ENCODE data around the gene EHBP1.
A peak's percentile ranks its signal among the peaks of the same experiment; 100 is the strongest.

The EHBP1 gene

GRCh38 chr2:62785810-62786597 lies 80.5 kb downstream of the EHBP1 start:
- DNase-seq = no peak

GRCh38 chr2:62787386-62787785 lies 81.9 kb downstream of the EHBP1 start:
- peak; percentile 57 to 75 for DNase-seq

- no peak for DNase-seq
Measured at GRCh38 chr2:62789518-62789917, 84.0 kb downstream of the EHBP1 start.

GRCh38 chr2:62789918-62790317 lies 84.4 kb downstream of the EHBP1 start:
- DNase-seq = no peak

DNA sequence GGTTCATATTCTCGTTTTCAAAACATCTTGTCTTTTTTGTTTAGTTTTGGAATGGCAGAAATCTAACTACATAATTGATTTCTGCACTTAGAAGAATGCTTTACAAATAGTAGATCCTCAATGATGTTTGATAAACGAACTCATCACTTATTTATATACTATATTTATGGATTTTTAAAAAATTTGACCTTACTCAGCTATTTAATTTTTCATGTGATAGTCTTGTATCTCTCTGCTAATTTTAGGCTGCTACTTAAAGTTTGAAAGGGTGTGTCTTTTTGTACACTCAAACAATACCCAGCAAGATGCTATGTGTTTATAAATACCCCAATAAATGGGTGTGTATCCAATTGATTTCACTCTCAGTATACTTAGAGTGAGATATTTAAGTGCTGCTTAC lies 86.9 kb downstream of the EHBP1 start:
- no peak for DNase-seq

GRCh38 chr2:62793213-62793612 lies 87.7 kb downstream of the EHBP1 start:
- DNase-seq = no peak

GRCh38 chr2:62794791-62795190 lies 89.3 kb downstream of the EHBP1 start:
- DNase-seq = no peak

GRCh38 chr2:62795341-62795740 lies 89.8 kb downstream of the EHBP1 start:
- DNase-seq = no peak

DNA sequence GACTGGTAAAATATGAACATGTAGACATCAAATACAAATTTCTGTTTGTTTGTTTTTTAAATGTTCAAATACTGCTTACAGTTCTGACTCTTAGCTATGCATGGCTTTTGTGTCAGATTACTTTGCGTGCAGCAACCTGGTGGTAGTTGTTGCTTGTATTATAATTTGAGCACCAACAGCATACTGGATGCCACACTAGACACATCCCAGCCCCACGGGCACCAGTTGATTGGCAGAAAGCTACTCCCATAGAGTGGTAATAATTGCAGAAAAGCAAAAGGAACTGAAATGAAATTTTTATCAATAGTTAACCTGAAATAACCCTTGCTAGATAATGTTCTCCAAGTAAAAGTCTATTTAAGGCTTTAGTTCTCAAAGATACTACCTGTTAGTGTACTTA lies 91.6 kb downstream of the EHBP1 start:
- DNase-seq = no peak

DNA sequence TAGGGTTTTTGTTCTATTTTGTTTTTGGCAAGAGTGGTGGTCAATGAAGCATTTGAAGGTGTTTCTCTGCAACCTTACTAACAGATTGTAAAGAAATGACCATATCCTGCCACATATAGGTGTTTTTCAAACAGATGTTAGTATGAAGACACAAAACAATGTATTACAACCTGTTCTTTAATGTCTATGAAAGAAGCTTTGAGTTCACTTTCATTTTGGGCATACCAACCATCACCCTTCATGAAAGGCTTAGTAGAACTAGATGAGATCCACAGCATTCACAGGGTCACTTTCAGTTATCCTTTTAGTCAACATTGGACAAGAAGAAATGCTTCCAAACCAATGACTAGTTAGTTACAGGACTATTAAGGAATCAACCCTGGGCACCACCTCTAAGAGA lies 95.1 kb downstream of the EHBP1 start:
- no peak for DNase-seq

- DNase-seq = no peak
Measured at GRCh38 chr2:62801110-62801509, 95.6 kb downstream of the EHBP1 start.

DNA sequence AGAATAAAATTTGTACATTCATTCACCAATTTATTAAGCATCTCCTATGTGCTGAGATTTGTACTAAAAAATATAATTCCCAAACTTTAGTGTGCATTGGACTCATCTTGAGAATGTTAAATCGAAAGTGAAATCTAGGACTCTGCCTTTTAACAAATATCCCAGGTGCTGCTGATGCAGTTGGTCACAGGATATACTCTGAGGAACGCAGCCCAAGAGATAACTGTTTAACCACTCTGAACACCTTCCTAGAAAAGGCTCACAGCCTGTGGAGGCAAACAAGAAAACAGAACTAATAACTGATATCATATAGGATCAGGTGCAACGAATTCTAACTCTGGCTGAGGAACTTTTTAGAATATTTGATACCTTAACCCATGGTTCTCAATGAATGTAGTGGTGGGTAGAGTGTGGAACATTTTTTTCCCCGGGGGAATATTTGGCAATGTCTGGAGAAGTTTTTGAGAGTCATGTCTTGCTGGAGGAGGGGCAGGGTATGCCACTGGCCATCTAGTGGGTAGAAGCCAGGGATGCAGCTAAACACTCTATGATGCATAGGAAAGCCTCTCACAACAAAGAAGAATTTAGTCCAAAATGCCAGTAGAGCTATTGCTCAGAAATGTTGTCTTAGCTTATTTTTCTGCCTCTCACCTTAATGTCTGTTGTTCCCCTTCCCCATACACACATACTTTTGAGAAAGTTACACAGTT lies 96.5 kb downstream of the EHBP1 start:
- DNase-seq = no peak

DNA sequence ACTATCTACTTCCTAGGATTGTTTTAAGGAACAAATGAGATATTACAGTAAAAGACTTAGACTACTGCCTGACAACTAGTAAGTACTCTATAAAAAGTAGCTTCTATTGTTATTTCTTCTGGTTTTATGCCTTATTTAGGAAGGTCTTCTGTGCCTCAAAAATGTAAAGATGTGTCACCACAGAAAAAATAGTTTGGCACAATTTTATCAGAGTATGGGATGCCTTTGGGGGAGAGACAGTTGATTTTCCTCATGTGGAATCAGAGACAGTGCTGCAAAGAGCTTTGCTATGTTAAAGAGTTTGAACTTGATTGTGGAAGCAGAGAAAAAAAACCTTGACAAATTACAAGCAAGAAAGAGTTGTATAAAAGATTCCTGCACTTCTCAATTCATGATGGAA lies 98.4 kb downstream of the EHBP1 start:
- no peak for DNase-seq

GRCh38 chr2:62806231-62806630 lies 100.7 kb downstream of the EHBP1 start:
- DNase-seq = no peak

DNA sequence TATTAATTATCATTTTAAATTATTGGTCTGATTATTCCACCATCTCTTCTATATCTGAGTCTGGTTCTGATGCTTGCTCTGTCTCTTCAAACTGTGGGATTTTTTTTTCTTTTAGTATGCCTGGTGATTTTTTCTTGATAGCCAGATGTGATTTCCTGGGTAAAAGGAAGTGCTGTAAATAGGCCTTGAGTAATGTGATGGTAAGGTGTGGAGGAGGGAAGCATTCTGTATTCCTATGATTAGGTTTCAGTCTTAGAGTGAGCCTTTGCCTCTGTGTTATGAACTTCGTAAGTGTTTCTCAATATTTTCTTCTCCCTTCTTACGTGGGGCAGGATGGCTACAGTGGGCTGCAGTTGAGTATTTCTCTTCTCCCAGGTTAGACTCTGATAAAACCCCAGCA lies 103.0 kb downstream of the EHBP1 start:
- peak; percentile 14 to 18 for DNase-seq

DNA sequence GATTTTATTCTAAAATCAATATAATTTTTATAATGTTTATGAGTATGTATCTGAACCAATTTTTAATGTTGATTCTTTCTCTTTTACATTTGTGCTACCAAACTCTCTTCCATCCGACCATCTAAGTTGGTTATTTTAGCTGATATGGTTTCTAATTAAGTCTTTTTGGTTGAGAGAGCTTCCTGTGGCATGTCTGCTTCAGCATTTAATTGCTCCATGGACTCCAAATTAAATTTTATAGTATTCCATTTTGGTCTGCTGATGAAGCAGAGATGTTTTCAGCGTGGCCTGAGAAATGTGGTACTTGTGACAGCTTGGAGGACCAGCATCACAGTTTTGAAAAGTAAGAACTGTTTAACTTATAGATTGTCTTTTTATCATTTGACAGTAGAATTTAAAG lies 105.6 kb downstream of the EHBP1 start:
- no peak for DNase-seq

- no peak for DNase-seq
Measured at GRCh38 chr2:62811972-62812371, 106.5 kb downstream of the EHBP1 start.

GRCh38 chr2:62812921-62813825 lies 107.7 kb downstream of the EHBP1 start:
- DNase-seq = no peak

DNA sequence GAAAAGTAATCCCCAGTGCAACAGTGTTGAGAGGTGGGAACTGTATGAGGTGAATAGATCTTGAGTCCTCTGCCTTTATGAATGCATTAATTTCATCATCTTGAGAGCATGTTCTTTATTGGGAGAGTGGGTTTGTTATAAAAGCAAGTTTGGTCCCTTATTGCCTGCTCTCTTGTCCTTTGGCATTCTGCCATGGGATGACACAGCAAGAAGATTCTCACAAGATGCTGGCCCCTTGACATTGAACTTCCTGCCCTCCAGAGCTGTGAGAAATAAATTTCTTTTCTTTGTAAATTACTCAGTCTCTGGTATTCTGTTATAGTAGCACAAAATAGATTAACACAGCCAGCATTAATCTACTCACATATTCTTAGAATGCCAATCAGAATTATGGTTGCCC lies 108.6 kb downstream of the EHBP1 start:
- DNase-seq = no peak

DNA sequence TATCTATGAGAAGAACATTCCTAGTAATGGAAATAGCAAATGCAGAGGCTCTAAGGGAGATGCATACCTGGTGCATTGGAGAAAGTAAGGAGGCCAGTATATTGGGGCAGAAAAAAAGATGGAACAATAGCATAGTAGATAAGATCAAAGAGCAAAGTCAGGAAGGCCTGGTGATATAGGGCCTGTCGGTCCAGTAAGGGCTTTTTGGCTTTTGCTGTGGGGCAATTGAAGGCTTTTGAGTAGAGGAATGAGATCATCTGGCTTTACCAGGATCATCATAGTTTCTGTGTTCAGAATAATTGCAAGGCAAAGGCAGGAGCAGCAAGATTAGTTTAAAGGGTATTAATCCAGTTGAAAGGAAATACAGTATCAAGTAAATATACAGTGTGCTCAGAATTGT lies 111.8 kb downstream of the EHBP1 start:
- DNase-seq = no peak

DNA sequence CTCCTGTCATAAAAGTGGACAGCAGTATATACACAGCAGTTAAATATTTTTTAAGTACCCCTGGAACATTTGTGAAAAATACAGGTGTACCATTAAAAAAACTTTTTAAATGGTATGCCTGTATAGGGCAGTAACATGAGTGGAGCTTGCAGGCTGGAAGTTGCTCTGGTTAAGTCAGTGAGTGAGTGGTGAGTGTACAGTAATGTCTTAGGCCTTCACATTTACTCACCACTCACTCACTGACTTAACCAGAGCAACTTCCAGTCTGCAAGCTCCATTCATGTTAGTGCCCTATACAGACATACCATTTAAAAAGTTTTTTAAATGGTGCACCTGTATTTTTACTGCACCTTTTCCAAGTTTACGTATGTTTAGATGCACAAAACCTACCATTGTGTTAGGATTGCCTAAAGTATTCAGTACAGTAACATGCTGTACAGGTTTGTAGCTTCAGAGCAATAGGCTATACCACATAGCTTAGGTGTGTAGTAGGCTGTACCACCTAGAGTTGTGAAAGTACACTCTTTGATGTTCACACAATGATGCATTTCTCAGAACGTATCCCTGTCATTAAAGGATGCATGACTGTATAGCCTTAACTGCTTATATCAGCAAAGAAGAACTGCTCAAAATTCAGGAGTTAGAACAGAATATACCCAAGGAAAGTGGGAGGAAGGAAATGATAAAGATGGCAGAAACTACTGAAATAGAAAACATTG lies 112.6 kb downstream of the EHBP1 start:
- DNase-seq = no peak

DNA sequence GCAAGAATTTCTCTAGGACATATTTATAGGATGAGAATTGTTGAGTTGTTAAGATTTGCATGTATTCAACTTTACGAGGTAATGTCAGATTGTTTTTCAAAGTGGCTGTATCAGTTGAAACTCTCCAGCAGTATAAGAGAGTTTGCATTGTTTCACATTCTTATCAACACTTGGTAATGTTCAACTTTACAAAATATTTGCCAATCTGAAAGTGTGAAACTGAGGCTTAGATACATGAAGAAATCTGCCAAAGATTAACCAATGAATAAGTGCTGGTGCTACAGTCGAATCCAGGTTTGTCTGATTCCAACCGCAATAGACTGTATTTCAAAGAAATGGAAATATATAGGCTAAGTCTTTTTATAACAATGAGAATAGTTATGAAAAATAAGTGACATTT lies 117.0 kb downstream of the EHBP1 start:
- DNase-seq = no peak

DNA sequence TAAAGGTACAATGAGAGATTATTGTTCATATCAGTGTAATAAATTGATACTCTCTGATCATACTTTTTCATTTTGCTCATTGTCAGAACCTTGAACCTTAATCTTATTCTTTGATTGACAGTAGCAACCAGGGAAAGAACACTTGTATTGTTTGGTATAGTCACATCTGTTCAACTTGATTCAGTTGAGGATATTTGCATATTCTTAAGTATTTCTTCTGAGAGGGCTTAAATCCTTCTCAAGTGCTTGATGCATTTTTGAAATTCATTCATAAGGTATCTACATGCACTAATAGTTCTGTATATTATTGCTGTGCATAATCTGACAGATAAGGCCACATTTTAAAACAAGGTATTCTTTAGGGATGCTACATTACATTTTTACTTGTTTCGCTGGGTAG lies 118.9 kb downstream of the EHBP1 start:
- no peak for DNase-seq
